Parathyroid adenoma (tissue), 2 donors: ENCODE measurements around the gene NMB.

ENCODE experiments used
- H2AFZ ChIP-seq: fragments of 300-600 bp; sonication (generic); one replicate; pipeline ENCODE4 v1.7.0; 2017; ENCODE audit warnings: antibody characterized with exemption, mild to moderate bottlenecking
- H3K27ac ChIP-seq: fragments of 300-600 bp; sonication (generic); one replicate; pipeline ENCODE4 v1.7.0; 2017
- H3K27me3 ChIP-seq: fragments of 300-600 bp; sonication (generic); one replicate; pipeline ENCODE4 v1.7.0; 2017; ENCODE audit warnings: low read length; ENCODE audit not compliant: control insufficient read depth, insufficient read depth
- H3K36me3 ChIP-seq: fragments of 300-600 bp; sonication (generic); one replicate; pipeline ENCODE4 v1.7.0; 2017; ENCODE audit warnings: low read length; ENCODE audit not compliant: control insufficient read depth, insufficient read depth
- H3K4me1 ChIP-seq: fragments of 300-600 bp; sonication (generic); one replicate; pipeline ENCODE4 v1.7.0; 2017; ENCODE audit warnings: control low read depth
- H3K4me2 ChIP-seq: fragments of 300-600 bp; sonication (generic); one replicate; pipeline ENCODE4 v1.7.0; 2017; ENCODE audit warnings: low read length
- H3K4me3 ChIP-seq: fragments of 300-600 bp; sonication (generic); one replicate; pipeline ENCODE4 v1.7.0; 2017; ENCODE audit warnings: low read depth, low read length
- H3K79me2 ChIP-seq: fragments of 300-600 bp; sonication (generic); one replicate; pipeline ENCODE4 v1.7.0; 2017; ENCODE audit warnings: control low read depth
- H3K9ac ChIP-seq: fragments of 300-600 bp; sonication (generic); one replicate; pipeline ENCODE4 v1.7.0; 2017; ENCODE audit warnings: mild to moderate bottlenecking
- H3K9me3 ChIP-seq: fragments of 300-600 bp; sonication (generic); one replicate; pipeline ENCODE4 v1.7.0; 2017; ENCODE audit warnings: low read length; ENCODE audit not compliant: control insufficient read depth
- CTCF ChIP-seq: fragments of 300-600 bp; sonication (generic); IDR thresholded peaks from one replicate; pipeline ENCODE4 v1.7.0; 2017; ENCODE audit warnings: antibody characterized with exemption, mild to moderate bottlenecking
- donor health status: primary hyperparathyroidism.

The NMB gene

GRCh38 chr15:84611631-84612030, 46.4 kb downstream of the NMB start:
- no peak for TF ChIP-seq CTCF
- no peak overlapping the region for H3K4me2 ChIP-seq

GRCh38 chr15:84609818-84610525, 48.0 kb downstream of the NMB start:
- Histone ChIP-seq H3K4me2 (no peak overlapping the region), H3K36me3 (no peaks in the 10 kb centered on the region), H3K9me3 (no peaks in the 10 kb centered on the region), H3K4me3 (no peak overlapping the region), H3K79me2 (peaks cover 3% of the 10 kb centered on the region), H3K9ac (no peak overlapping the region), H3K27ac (no peak overlapping the region), H2AFZ (no peak overlapping the region), H3K4me1 (peaks cover 4% of the 10 kb centered on the region), H3K27me3 (no peaks in the 10 kb centered on the region)
- TF ChIP-seq CTCF = no peak

More at GRCh38 chr15:84611631-84612030, 46.4 kb downstream of the NMB start:
- Histone ChIP-seq H3K79me2 (peaks cover 3% of the 10 kb centered on the region), H3K4me1 (peaks cover 4% of the 10 kb centered on the region), H3K4me3 (no peak overlapping the region), H3K27me3 (no peaks in the 10 kb centered on the region), H2AFZ (no peak overlapping the region), H3K9me3 (no peaks in the 10 kb centered on the region), H3K27ac (no peak overlapping the region), H3K36me3 (no peaks in the 10 kb centered on the region), H3K9ac (no peak overlapping the region)

- TF ChIP-seq CTCF = no peak
- H3K79me2 ChIP-seq = peaks cover 3% of the 10 kb centered on the region
- peaks cover 4% of the 10 kb centered on the region for H3K4me1 ChIP-seq
Observed at GRCh38 chr15:84608707-84609284, 49.2 kb downstream of the NMB start.

GRCh38 chr15:84606653-84607120, 51.3 kb downstream of the NMB start:
- TF ChIP-seq CTCF = no peak
- Histone ChIP-seq H3K79me2 (no peaks in the 10 kb centered on the region), H3K4me1 (peaks cover 4% of the 10 kb centered on the region), H3K9me3 (no peaks in the 10 kb centered on the region), H3K4me2 (no peak overlapping the region), H3K9ac (no peak overlapping the region), H2AFZ (no peak overlapping the region), H3K36me3 (no peaks in the 10 kb centered on the region), H3K27ac (no peak overlapping the region), H3K4me3 (no peak overlapping the region), H3K27me3 (no peaks in the 10 kb centered on the region)

More at GRCh38 chr15:84608707-84609284, 49.2 kb downstream of the NMB start:
- Histone ChIP-seq H3K4me2 (no peak overlapping the region), H3K27me3 (no peaks in the 10 kb centered on the region), H3K27ac (no peak overlapping the region), H3K9ac (no peak overlapping the region), H3K4me3 (no peak overlapping the region), H2AFZ (no peak overlapping the region), H3K36me3 (no peaks in the 10 kb centered on the region), H3K9me3 (no peaks in the 10 kb centered on the region)

GRCh38 chr15:84605554-84605882, 52.5 kb downstream of the NMB start:
- Histone ChIP-seq H3K27me3 (no peaks in the 10 kb centered on the region), H3K9me3 (no peaks in the 10 kb centered on the region), H3K79me2 (peaks cover 2% of the 10 kb centered on the region), H3K4me3 (no peak overlapping the region), H2AFZ (no peak overlapping the region), H3K4me2 (no peak overlapping the region), H3K4me1 (peaks cover 4% of the 10 kb centered on the region), H3K9ac (no peak overlapping the region), H3K27ac (no peak overlapping the region), H3K36me3 (no peaks in the 10 kb centered on the region)
- no peak for TF ChIP-seq CTCF
